Activated T-cell treated with anti-CD3 and anti-CD28 coated beads, Interleukin-2, amount 50 U/mL, for 1 hour (primary cell): Measurements from ENCODE around the gene NR1D1.
A peak's percentile ranks its signal among the peaks of the same experiment; 100 is the strongest.

Experiments used
- DNase-seq: peaks from one replicate; pipeline ENCODE4 v3.0.0-alpha.2; 2020

Gene NR1D1

DNA sequence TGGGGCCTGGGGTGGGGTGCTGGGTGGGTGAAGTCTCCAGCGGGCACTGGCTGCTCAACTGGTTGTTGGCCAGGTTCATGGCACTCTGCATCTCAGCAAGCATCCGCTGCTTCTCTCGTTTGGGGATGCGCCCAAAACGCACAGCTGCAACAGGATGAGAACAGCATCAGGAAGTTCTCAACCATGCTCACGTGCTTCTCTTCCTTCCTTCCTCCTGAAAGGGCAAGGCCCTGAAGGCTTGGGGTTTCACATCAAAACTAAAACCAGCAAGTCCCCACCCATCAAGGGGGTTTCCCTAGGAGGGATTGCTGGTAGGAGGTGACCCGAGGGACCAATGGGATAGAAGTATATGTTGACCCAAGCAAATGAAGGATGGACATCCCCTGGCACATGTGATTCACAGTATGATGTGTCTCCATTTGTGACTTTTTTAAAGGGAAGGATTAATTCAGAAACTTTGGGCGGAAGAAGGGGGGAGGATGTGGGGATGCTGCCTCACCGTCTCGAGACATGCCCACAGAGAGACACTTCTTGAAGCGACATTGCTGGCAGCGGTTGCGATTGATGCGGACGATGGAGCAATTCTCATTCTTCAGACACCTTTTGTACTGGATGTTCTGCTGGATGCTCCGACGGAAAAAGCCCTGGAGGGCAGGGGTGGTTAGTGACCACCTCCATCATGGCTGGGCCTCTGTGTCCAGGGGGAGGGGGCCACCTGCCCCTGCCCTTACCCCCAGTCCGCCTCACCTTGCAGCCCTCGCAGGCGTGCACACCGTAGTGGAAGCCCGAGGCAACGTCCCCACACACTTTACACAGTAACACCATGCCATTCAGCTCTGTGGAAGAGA lies 4.2 kb downstream of the NR1D1 start:
- peak; percentile 67 for DNase-seq

DNA sequence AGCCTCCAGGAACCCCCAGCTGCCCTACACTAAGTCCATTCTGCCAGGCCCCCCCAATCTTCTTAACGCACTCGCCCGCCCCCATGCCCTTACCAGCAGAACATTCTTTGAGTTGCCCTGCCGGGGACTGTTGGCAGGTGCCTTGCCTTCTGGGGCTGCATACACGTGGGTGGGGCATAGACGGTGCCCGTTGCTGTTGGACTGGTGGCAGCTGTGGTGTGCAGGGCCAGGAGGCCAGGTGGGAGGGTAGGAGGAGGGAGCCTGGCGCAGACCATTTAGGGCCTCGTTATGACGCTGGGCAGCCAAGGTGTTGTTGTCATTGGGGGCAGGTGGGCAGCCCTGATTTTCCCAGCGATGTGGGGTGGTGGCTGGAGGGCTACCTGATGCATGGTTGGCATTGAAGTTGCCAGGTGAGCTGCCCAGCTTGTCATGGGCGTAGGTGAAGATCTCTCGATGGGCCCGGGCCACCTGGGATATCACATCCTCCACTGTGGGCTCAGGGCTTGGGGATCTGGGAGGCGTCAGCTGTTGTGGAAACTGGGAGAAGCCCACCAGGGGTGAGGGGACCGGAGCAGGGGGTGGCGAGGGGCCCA lies 4.9 kb downstream of the NR1D1 start:
- no peak for DNase-seq

GRCh38 chr17:40094874-40095273 lies 5.5 kb downstream of the NR1D1 start:
- no peak for DNase-seq

GRCh38 chr17:40093580-40094201 lies 6.7 kb downstream of the NR1D1 start:
- no peak for DNase-seq

GRCh38 chr17:40093005-40093579 lies 7.3 kb downstream of the NR1D1 start:
- no peak for DNase-seq

GRCh38 chr17:40092581-40092980 lies 7.8 kb downstream of the NR1D1 start:
- no peak for DNase-seq

DNA sequence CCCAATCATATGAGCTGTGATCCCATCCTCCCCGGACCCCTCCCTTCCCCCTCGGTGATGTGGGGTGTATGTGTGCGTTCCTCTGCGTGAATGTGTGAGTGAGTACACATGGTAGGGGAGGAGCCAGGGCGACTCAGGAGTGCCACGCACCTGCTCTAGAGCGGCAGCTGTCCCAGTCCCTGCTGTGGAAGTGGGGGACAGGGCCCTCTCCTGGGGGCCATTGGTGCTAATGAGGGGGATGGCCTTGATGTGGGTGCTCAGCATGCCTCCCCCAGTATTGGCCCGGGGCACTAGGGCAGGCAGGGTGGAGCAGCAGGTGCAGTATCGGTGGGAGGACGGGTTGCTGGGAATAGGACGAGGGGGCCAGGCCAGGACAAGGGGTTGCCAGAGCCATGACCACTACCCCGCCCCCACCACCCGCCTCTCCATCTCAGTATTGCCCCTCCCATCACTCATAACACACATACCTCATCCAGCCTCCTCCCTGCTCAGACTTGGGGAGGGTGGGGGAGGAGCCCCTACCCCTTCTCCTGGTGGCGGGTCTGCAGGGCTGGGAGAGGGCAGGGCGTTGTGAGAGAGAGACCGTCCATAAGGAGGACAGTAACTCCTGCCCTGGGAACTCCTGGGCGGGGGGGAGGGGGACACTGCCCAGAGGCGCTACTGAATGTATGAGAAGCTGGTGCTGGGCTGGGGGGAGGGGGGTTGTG lies 8.5 kb downstream of the NR1D1 start:
- DNase-seq = peak; percentile 19

- DNase-seq = no peak
Measured at GRCh38 chr17:40090237-40091119, 9.9 kb downstream of the NR1D1 start.

DNA sequence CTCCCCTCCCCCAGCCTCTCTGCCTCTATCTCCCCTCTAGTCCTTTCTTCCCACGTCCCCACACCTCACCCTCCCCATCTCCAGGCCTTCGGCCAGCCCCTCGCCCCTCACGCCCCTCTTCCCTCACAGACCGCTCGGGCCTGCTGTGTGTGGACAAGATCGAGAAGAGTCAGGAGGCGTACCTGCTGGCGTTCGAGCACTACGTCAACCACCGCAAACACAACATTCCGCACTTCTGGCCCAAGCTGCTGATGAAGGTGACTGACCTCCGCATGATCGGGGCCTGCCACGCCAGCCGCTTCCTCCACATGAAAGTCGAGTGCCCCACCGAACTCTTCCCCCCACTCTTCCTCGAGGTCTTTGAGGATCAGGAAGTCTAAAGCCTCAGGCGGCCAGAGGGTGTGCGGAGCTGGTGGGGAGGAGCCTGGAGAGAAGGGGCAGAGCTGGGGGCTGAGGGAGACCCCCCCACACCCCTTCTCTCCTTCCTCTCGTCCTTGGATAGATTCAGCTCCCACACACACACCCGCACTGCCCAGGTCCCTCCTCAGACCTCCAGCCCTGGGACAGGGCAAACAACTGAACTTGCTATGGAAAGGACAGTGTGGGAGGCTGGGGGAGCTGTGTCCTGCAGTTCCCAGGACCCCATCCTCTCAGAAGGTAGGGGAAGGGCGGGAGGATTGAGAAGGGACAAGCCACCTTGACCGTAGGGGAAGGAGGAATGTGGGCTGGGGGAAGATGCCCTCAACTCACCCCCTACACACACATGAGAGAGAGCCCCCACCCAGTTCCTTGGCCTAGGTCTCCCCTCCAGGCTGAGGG lies 11.1 kb downstream of the NR1D1 start:
- DNase-seq = no peak

DNA sequence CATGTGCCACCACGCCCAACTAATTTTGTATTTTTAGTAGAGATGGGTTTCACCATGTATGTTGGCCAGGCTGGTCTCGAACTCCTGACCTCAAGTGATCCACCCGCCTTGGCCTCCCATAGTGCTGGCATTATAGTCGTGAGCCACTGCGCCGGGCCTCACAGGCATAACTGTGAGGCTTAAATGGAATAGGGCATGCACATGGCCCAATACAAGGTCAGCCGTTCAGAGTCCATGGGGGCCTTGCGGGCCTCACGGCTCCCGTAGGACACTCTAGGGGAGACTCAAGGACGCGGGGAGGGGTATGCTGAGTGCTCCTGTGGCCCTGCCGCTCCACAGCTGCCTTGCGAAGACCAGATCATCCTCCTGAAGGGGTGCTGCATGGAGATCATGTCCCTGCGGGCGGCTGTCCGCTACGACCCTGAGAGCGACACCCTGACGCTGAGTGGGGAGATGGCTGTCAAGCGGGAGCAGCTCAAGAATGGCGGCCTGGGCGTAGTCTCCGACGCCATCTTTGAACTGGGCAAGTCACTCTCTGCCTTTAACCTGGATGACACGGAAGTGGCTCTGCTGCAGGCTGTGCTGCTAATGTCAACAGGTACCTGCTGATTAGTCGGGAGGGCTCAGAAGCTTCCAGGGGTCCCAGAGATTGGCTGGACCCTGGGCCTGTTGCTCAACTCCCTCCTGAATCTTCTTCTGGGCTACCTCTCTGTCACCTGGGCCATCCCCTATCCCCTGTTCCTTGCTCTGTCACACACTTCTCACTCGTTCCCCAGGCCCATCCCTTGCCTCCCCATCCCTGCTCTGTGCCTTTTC lies 12.3 kb downstream of the NR1D1 start:
- DNase-seq = no peak

- no peak for DNase-seq
Measured at GRCh38 chr17:40087049-40087794, 13.2 kb downstream of the NR1D1 start.

- DNase-seq = peak; percentile 70
Measured at GRCh38 chr17:40086150-40087044, 14.0 kb downstream of the NR1D1 start.

DNA sequence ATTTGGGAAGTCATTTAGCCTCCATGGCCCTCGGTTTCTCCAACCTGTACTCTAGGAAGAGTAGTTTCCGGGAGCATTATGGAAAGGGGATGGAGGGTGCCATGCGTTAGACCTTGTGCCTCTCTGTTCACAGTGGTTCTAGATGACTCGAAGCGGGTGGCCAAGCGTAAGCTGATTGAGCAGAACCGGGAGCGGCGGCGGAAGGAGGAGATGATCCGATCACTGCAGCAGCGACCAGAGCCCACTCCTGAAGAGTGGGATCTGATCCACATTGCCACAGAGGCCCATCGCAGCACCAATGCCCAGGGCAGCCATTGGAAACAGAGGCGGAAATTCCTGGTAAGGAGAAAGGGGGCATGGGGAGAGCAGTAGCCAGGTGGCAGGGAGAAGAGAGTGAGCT lies 15.9 kb downstream of the NR1D1 start:
- no peak for DNase-seq

GRCh38 chr17:40079545-40079944 lies 20.8 kb downstream of the NR1D1 start:
- no peak for DNase-seq

- no peak for DNase-seq
Measured at GRCh38 chr17:40076591-40076990, 23.8 kb downstream of the NR1D1 start.

GRCh38 chr17:40075942-40076498 lies 24.4 kb downstream of the NR1D1 start:
- DNase-seq = no peak

DNA sequence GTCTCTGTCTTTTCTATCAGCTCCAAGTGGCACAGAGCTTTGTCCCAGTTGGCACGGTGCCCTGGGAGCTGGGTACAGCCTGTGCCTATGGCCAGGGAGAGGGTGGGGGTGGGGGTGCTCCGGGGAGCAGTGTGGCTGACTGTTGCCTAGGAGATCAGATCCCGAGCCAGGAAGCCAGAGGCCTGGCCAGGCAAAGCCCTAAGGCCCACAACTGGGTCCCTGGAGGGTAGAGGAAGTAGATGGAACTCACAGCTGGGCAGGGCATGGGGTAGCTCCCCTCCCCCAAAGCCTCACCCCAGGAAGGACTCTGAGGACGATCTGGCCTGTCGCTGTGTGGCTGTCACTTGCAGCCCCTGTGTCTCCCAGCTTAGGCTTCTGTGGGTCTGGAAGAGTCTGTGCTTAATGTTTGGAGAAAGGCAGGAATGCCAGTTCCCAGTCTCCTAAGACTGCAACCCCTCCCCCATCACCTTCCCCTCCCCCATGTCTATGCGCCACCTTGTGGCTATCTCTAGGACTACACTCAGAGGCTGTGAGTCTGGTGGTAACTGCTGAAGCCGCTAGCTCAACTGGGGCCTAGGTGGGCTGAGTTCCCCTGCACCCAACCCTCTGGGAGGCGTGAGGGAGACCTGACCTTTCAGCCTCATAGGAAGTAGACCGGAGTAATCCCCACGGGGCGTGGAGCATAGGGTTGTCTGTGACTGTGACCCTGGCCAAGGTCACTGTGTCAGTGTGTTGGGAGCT lies 25.0 kb downstream of the NR1D1 start:
- peak; percentile 73 for DNase-seq
